ENCODE results near the gene KCNMA1. TPM values are rescaled to one million over a fixed set of nuclear protein-coding genes. Genes with fewer than 3 reads are reported as not detected.

Gene KCNMA1
- total RNA-seq, 1 donor from 2014 or later: 0.17 TPM

DNA sequence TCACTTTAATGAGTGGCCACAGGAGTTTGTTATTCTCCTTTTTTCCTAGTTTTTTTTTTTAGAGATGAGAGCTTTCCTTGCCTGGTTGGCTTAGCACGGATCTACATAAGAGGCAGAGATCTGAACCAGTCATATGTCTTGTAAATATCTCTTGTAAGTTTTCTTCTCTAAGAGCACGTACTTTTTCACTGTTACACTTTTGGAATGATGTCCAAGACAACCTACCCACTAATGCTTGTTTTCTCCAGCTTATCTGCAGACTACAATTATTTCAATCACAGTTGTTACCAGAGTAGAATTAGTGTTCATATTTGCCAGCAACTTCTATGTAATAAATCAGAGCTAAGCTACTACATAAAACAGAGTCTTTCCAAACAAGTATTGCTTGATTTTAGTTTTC lies 444.6 kb downstream of the KCNMA1 start:
- intact Hi-C loops (cut with micrococcal nuclease): no loop called here

DNA sequence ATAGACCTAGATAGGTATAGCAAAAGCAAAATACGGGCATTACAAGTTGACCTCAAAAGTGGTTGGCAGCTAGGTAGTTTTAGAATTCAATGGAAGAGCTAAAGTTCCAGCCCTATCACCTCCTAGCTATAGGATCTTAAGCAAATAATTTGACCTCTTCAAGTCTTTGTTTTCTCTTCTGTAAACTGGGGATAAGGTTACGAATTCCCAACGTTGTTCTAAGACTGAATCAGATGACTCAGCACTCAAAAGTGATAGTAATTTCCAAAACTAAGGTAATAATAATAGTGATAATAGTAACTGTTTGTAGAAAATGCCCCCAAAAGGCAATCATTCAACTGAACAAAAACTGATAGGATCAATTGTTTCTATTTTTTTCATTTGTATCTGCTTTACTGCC lies 445.2 kb downstream of the KCNMA1 start:
- intact Hi-C loops (cut with micrococcal nuclease): no loop called here

DNA sequence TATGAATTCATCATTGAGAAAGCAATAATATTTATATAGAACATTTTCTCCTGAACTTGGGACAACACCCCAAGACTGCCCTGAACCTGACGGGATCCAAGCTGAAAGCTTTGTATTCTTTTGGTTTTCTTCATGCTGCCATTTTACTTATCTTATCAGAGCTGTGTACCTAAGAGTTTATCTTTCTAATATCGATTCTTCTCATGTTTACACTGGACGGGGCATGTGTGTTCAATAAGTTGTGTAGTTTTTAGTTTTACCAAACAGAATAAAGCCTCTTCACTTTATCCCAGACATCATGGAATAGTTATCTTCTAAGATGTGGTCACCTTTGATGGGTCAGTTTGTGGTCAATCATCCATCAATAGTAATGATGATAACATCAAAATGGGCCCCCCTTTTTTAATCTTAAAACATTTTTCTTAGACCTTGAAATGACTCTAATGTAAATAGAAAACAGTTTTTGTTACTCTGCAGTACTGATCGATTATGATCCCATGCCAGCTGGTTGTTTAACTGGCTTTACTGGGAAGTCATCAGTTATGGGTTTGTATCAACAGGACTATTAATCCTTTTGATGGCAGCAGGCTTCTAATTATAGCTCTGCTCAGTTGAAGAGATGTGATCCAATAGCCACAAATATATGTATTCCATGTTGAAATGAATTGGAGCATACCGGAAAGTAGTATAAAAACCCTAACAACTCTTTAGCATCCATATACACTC lies 446.1 kb downstream of the KCNMA1 start:
- intact Hi-C loops (cut with micrococcal nuclease): no loop called here

DNA sequence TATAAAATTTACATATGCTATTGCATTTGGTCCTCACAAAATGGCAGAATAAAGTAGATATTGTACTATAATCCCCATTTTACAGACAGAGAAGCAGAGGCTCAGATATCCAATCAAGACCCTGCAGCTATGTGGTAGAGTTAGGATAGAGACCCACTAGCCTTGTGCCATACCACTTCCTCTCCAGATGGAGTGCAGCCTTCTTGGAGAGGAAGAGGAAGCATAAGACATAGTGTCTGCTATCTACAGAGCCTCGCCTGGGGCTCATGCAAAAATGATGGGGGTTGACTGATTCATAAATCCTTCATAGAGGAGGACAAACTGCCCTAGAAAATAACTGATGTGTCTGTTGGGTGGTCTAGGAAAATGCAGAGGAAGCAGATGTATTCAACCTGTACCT lies 447.3 kb downstream of the KCNMA1 start:
- intact Hi-C loops (cut with micrococcal nuclease): no loop called here

DNA sequence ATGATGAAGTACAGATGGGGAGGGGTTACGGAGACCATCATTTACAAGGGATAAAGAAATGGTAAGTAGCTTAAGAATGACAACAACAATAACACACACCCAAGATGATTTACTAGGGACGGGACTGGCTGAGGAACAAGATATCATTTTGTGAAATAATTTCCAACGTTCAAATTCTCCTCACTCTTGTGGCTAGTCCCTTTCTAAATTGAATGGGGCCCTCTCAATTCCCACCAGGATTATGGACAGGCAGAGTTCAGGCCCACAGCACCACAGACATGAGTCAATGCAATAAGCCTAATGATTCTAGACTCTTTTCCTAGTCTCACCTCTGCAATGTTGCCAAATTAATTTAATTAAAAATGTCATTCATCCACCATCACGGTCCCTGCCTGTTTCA lies 448.1 kb downstream of the KCNMA1 start:
- intact Hi-C loops (cut with micrococcal nuclease): no loop called here

DNA sequence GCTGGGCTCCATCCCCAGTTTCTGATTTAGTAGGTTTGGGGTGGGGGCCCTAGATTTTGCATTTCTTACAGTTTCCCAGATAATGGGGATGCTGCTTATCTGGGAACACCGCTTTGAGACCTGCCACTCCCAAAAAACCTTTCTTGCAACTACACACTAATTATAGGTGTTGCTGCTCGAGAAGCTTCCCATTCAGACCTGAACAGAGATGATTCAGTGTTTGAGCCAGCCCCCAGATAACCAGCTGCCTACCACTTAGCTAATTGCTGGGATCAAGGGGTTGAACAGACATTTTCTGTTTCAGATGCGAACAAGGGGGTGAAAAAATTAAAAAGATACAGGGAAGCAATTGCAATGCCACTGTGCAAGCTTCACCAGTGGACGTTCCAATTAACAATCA lies 448.5 kb downstream of the KCNMA1 start:
- intact Hi-C loops (cut with micrococcal nuclease): no loop called here

DNA sequence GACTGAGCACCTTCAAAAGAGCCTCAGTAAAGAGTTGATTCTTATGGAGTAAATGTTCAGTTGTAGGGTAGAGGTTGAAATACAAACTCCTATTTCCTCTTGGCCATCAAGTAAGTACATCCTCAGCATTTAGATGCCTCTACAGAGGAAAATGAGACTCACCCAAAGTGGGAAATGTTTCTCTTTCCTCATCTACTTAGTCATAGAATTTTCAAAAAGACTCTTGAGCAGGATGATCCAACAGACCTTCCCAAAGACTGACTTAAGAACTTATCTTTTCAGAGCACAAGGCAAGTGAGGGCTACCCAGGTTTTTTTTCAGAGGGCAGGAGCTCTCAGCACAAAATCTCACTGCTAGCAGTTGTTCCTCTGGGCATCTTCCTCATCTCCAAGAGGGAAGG lies 449.1 kb downstream of the KCNMA1 start:
- intact Hi-C loops (cut with micrococcal nuclease): no loop called here

DNA sequence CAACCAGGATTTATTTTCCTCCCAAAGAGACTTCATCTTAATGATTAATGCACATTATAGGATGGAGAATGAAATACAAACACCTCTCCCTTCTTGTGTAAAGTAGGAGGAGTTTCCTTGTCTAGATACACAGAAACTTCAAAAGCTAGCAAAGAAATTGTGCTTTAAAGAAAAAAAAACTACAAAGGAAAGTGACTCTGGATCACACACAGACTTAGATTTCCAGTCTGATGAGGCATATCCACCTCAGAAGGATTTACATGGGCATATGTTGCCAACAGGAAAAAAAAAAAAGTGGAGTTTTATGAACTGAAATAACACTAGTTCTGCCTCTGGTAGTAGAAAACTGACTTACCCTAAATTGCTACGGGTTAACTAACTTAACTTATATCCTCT lies 449.6 kb downstream of the KCNMA1 start:
- intact Hi-C loops (cut with micrococcal nuclease): no loop called here

DNA sequence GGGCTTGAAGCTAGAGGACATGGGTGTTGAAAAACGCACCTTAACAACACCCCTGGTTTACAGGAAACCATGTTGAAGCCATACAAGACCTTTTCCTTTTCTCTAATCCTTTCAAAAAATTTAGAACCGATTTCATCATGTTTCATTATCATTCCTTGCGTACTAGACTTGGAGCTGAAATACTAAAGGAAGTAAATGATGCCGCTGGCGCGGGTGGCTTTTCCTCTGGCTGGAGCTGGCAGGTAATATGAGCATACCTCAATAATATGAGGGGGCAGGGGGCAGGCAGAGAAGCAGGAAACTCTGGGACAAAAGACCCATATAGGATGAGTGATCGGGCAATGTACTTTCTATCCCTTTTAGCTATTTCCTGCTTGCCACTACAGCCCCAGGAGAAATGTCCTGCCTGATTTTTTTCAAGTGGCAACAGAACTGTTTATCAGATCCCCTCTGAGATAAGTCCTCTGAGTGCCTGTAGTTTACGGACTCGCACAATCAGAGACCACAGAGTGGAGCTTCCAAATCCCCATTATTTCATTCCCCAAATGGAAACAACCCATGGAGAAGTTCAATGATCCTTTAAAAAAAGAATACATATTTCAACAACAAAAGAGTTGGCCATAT lies 450.1 kb downstream of the KCNMA1 start:
- intact Hi-C loops (cut with micrococcal nuclease): no loop called here

DNA sequence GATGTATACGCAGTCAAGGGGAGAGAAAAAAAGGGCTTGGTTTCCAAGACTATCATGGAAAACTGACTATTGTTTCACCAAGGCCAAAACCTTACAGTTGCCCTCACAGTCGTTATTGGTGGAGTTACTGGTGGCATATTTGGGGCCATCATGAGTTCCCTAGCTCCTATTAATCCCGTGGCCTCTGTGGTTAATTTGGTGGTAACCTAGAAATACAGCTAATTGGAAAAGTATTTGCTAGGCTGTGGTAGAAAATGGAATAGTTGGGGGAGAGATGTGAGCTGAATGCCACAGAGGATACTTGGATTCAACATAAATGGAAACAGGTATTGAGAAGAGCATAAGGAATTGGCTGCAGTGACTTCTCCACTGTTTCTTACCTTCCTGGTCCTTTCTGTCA lies 450.7 kb downstream of the KCNMA1 start:
- intact Hi-C loops (cut with micrococcal nuclease): no loop called here

DNA sequence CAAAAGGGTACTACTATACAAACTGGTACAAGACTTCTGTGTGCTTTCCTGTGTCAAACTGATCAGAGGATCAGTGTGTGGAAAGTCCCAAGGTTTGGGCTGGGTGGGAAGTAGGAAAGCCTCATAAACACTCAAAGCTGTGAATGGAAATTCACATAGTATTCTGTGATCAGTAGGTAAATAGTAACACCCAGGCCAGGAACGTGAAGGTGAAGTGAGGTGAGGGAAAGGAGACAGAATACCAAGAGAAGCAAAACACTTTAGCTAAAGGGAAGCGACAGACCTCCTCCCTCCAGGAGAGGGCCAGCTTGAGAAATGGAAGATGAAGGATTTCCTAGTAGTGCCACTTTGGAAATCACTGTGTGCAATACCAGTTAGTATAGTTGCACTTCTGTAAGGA lies 451.9 kb downstream of the KCNMA1 start:
- intact Hi-C loops (cut with micrococcal nuclease): no loop called here

DNA sequence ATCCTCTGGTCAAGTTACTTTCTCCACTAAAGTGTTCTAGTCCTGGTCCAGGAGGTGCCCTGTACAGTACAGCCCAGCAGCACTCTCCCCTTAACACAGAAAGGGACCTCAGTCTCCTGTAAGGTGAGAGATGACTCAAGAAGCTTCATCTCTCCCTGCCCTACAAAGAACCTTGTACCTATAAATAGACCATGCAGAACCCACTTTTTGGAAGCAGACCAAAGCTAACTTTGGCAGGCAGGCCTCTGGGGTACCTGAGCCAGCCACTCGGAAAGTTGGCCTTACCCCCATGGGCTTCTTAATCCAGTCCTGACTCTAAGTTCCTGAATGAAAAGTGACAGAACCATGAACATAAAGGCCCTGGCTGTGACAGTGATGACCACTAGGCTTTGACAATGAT lies 454.8 kb downstream of the KCNMA1 start:
- intact Hi-C loops (cut with micrococcal nuclease): no loop called here

DNA sequence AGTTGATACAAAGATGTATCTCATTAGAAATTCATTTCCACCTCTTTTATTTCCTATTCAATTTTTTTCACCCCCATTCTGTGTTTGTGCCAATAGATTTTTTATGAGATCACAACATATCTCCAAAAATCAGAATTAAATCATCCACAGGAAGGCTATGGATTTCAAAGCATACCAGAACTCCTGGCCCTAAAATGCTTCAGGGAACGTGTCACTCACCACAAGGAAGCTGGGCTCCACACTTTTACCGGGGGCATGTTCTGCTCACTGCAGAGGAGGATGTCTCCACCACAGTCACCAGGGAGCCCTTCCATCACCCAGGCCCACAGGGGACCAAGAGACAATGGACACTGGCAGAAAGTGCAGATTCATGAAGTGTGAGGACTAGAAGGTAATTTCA lies 456.8 kb downstream of the KCNMA1 start:
- intact Hi-C loops (cut with micrococcal nuclease): no loop called here

DNA sequence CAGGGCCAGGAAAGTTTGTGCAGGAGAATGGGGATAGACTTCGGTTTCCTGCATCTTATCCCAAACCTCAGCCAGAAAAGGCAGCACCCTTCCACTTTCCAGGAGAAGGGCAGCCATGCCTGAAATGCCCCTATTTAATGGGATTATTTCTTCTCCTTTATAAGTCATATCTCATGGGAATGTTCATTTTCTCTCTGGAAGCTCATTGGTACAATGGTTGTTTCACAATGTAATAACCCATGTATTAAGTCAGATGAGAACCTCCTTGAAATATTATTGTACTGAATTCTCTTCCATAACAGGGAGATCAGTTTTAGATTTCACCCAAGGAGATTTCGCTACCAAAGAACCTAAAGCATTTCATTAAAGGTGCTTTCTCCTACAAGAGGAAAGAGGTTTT lies 457.5 kb downstream of the KCNMA1 start:
- intact Hi-C loops (cut with micrococcal nuclease): no loop called here

DNA sequence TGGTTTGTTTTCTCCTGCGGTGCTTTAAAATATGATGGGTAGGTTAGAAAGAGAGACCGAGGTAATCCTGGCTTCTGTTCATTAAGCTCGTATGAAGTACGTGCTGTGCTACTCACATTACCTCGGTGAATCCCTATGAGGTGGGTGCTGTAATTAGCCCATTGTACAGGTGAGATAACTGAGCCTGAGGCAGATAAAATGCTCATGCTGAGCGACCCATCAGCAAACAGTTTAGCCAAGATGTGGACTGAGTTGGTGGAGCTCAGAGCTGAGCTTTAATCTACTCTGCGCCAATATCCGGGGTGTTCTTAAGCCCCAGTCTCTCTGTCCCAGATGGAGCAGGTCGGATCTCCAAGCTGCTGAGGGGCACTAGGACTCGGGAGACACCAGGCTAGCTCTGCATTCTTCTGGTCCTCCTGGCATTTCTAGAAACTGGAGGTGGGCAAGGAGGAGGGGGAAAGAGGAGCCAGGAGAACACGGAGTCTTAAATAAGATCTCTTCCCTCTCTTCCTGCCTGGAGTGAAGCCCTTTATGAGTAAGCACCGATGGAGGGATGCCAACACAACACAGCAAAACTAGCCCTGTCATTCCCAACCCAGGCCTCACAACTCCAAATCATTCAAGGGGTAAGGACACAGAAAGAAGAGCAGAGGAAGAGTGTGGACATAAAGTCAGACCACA lies 458.5 kb downstream of the KCNMA1 start:
- intact Hi-C loops (cut with micrococcal nuclease): no loop called here

DNA sequence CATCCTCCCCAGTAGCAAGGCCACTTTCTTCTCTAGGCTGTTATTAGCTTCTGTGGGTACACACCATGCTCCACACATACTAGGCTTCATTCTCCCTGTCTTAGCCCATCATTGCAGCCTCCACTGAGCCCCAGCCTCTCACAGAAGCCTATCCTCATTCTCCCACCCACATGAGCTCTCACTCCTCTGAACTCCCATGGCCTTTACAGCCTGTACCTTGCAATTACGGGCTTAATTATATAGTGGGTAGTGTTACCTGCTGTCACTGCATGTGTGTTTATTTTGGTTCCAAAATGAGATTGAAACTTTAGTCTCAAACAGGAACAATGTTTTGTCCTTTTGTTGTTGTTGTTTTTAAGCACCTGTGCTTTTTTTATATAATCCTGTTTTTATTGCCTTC lies 460.0 kb downstream of the KCNMA1 start:
- intact Hi-C loops (cut with micrococcal nuclease): no loop called here

DNA sequence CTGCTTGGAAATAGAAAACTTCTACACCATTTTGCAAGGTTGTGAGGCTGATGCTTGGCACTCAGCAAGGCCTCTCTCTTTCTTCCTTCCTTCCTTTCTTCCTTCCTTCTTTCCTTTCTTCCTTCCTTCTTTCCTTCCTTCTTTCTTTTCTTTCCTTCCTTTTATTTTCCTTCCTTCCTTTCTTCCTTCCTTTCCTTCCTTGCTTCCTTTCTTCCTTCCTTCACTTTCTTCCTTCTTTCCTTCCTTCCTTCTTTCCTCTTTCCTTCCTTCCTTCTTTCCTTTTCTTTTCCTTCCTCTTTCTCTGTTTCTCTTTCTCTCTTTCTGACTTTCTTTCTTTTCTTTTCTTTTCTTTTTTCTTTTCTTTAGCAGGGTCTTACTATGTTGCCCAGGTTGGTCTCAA lies 460.4 kb downstream of the KCNMA1 start:
- intact Hi-C loops (cut with micrococcal nuclease): no loop called here

DNA sequence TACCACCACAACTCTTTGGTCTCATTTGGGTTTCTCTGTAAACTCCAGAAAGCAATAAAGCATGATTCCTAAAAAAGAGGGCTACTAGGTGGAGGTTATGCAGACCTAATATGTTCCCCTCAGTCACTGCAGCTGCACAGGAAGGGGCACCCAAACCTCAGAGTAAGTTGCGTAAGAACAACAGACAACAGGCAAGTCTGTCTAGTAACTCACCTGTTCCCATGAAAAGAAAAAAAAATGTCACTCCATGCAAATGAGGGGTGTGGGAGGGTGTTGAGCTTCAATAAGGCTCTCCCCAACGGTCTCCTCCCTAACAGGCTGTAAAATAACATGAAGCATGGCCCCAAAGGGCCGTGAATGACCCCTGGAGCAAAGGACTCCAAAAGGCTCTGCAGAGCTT lies 461.4 kb downstream of the KCNMA1 start:
- intact Hi-C loops (cut with micrococcal nuclease): no loop called here

DNA sequence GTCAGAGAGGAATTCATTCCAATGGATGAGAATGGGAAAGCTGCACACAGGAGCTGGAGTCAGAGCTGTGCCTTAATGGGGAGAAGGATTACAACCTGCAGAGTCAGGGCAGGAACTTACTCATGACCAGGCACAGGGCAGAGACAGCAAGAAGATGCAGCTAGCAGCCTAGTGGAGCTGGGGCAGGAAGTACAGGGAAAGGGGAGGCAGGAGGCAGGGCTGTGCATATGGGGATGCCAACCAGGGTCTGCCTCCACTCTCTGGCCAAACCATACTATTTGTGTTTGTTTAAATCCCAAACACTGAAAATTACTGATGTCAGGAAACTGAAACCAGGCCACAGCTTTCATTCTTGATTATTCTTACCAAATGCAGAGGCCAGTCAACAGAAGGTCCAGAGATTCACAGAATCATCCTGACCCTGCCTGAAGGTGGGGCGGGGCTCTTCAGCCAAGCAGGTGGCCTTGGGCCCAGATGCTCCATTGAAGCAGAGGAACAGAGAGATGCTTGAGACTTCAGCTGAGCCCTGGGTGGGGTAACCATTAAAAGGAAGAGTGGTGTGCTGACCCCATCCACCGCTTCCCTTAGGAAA lies 461.9 kb downstream of the KCNMA1 start:
- intact Hi-C loops (cut with micrococcal nuclease): no loop called here

DNA sequence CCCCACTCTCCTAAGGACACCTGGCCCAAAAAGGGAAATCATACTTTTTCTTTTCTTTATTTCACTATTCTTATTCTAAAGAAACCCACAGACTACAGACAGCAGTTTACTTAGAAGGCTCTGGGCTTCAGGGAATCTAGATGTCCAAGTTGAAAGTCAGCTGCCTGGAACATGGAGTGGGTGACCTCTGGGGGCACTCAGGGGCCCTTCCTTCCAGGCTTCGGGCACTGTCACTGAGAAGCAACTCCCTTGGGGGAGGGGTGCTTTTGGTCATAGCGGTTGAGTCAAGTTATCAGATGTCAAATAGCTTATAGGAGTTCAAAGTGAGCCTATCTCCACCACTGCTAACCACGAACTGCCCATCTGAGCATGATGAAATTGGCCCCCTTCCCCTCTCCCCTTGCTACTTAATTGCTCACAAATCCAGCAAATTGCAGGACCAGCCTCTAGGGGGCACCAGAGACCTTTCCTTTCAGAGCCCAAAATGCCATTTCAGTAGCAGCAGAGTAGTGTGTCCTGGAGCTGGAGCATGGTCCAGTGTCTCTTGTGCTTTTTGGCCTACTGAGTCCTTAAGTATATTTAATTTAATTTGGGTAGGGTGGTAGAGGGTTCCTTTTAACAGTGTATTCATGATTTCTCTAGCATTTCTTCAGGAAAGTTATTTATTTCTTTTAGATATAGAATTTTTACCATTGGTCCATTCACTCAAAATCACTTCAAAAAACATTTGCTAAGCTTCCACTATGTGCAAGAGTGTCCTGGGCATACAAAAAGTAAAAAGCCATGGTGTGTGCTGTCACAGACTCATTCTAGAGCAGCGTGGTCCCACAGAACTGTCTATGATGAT lies 463.8 kb downstream of the KCNMA1 start:
- intact Hi-C loops (cut with micrococcal nuclease): loop anchor here (1.0 kb wide), 2 partner anchors 467 to 537 kb away; no protein-coding TSS in a partner anchor

DNA sequence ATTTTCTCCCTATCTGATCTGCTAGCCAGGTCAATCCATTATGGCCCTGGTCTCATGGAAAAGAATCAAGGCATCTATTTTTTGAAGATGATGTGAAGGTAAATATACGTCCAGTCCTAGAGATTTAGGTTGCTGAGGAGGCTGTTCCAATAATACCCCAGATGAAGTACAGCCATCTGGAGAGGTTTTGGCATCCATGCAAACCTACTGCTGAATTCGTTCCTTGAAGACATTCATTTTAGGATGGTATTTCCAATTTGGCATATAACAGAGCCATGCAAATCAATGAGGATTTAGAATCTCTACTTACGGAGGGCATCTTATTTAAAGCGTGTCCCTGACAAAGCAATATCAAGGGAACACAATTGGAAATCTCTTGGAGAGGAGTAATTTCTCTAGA lies 465.5 kb downstream of the KCNMA1 start:
- intact Hi-C loops (cut with micrococcal nuclease): no loop called here

All from T-helper 1 cell treated with Interleukin-12 subunit alpha and Interleukin-12 subunit beta and Interleukin-4 antibody, amounts not matched to agents 30 ng/mL and 1 ng/mL, for 36 hours (primary cell).